ENCODE results near the gene LONP1.

Gene LONP1

GRCh38 chr19:5680437-5681368 is 39.2 kb downstream of the LONP1 start, which contains the start of the genes HSD11B1L and MICOS13:
TSS of gene HSD11B1L (plus strand) at chr19:5681027. CDS start at chr19:5684833, 3,806 bp downstream.
TSS of gene MICOS13 (minus strand) at chr19:5680516. CDS start at chr19:5680486, 30 bp downstream.
- in situ Hi-C loops (cut with MboI; ENCODE audit: low sequenced_read_pairs, unreplicated experiment), result no loop called here

GRCh38 chr19:5680084-5680436 is 39.9 kb downstream of the LONP1 start:
- no peak for DNase-seq (ENCODE audit: low spot score)
- in situ Hi-C loops (cut with MboI; ENCODE audit: low sequenced_read_pairs, unreplicated experiment), result no loop called here
- TF ChIP-seq CTCF (IDR thresholded peaks at IDR 0.05; ENCODE audit: borderline replicate concordance, control extremely low read depth, extremely low read depth, insufficient read depth, missing control alignments), result no peak

More at GRCh38 chr19:5680437-5681368, 39.2 kb downstream of the LONP1 start, which contains the start of the genes HSD11B1L and MICOS13:
- no peak for TF ChIP-seq CTCF (IDR thresholded peaks at IDR 0.05; ENCODE audit: borderline replicate concordance, control extremely low read depth, extremely low read depth, insufficient read depth, missing control alignments)
- peak; percentile 97 for DNase-seq (ENCODE audit: low spot score)

- in situ Hi-C loops (cut with MboI; ENCODE audit: low sequenced_read_pairs, unreplicated experiment), result no loop called here
- no peak for DNase-seq (ENCODE audit: low spot score)
- no peak for TF ChIP-seq CTCF (IDR thresholded peaks at IDR 0.05; ENCODE audit: borderline replicate concordance, control extremely low read depth, extremely low read depth, insufficient read depth, missing control alignments)
Observed at GRCh38 chr19:5679289-5680083, 40.5 kb downstream of the LONP1 start.

- no peak for DNase-seq (ENCODE audit: low spot score)
- TF ChIP-seq CTCF (IDR thresholded peaks at IDR 0.05; ENCODE audit: borderline replicate concordance, control extremely low read depth, extremely low read depth, insufficient read depth, missing control alignments), result no peak
- in situ Hi-C loops (cut with MboI; ENCODE audit: low sequenced_read_pairs, unreplicated experiment), result no loop called here
Observed at GRCh38 chr19:5678071-5678718, 41.8 kb downstream of the LONP1 start.

GRCh38 chr19:5677580-5677979 is 42.4 kb downstream of the LONP1 start:
- TF ChIP-seq CTCF (IDR thresholded peaks at IDR 0.05; ENCODE audit: borderline replicate concordance, control extremely low read depth, extremely low read depth, insufficient read depth, missing control alignments), result no peak
- DNase-seq (ENCODE audit: low spot score), result no peak
- in situ Hi-C loops (cut with MboI; ENCODE audit: low sequenced_read_pairs, unreplicated experiment), result no loop called here

GRCh38 chr19:5677136-5677535 is 42.8 kb downstream of the LONP1 start:
- in situ Hi-C loops (cut with MboI; ENCODE audit: low sequenced_read_pairs, unreplicated experiment), result no loop called here
- TF ChIP-seq CTCF (IDR thresholded peaks at IDR 0.05; ENCODE audit: borderline replicate concordance, control extremely low read depth, extremely low read depth, insufficient read depth, missing control alignments), result no peak
- no peak for DNase-seq (ENCODE audit: low spot score)
